HCT116 (cell line): ENCODE data around the gene HMGA1. TPM values are rescaled to one million over a fixed set of nuclear protein-coding genes. Genes with fewer than 3 reads are reported as not detected.
A peak's percentile ranks its signal among the peaks of the same experiment; 100 is the strongest.

Source experiments
- ATAC-seq: fragments of 200-7000 bp; cut with Tn5 transposase; 2 replicates; pipeline ENCODE4 v1.9.1; 2020; ENCODE audit warnings: mild to moderate bottlenecking, moderate library complexity
- BruUV-seq: library from RNA; stranded (reverse); fragments of 400-500 nt; replicated peaks from 2 replicates; lab custom pipeline; 2021; lab: Mats Ljungman, UMichigan
- CTCF ChIA-PET: fragments of 300-600 bp; sonication (Branson Sonifier 250); formaldehyde crosslinking; loops from one replicate; lab custom pipeline; 2021; ENCODE audit warnings: antibody characterized with exemption; lab: Charles Lee
- POLR2A ChIA-PET: fragments of 300-600, 350-600 bp; sonication (Branson Sonifier 250); formaldehyde crosslinking; loops from one replicate; lab custom pipeline; 2021; ENCODE audit warnings: antibody characterized with exemption; lab: Charles Lee
- RAD21 ChIA-PET, 2 experiments: fragments of 300-600 bp; sonication (Branson Sonifier 250); formaldehyde crosslinking; loops; one replicate each; lab custom pipeline; 2023; ENCODE audit warnings: low total read pairs in 2 of 2; ENCODE audit not compliant: uncharacterized antibody in 2 of 2, unreplicated experiment in 2 of 2, low non-redundant PET in 1 of 2; lab: Charles Lee
- DNase-seq: peaks from one replicate; pipeline ENCODE4 v3.0.0-alpha.2; 2010; ENCODE audit warnings: low read depth, low spot score
- H2AFZ ChIP-seq: fragments of 200-600 bp; shearing (Covaris generic), sonication (generic); 2 replicates; pipeline ENCODE4 v1.6.1; 2017; ENCODE audit warnings: low read depth, mixed run types, mixed read lengths, antibody characterized with exemption, low read length; ENCODE audit not compliant: poor library complexity, severe bottlenecking
- H3K27ac ChIP-seq: 2 replicates; pipeline ENCODE4 v1.5.1; 2012; ENCODE audit warnings: low read depth, low read length
- H3K27me3 ChIP-seq: fragments of 200-600 bp; sonication (generic); 2 replicates; pipeline ENCODE4 v1.6.1; 2016; ENCODE audit warnings: mixed run types, low read length, mixed read lengths; ENCODE audit not compliant: insufficient read depth
- H3K36me3 ChIP-seq, 2 experiments: fragments of 200-500 bp in 1 of 2; fragments of 200-600 bp in 1 of 2; sonication (Bioruptor generic) in 1 of 2; sonication (generic) in 1 of 2; 2 replicates each; pipeline versions ENCODE4 v1.5.1 to v1.6.1; 2014 to 2016; ENCODE audit warnings: low read length in 2 of 2, inconsistent platforms in 1 of 2, mixed read lengths in 1 of 2, mixed run types in 1 of 2; ENCODE audit not compliant: insufficient read depth in 2 of 2, control insufficient read depth in 1 of 2
- H3K4me1 ChIP-seq, 2 experiments: fragments of 200-600 bp in 1 of 2; sonication (generic) in 1 of 2; 2 replicates each; pipeline versions ENCODE4 v1.5.1 to v1.6.1; 2012 to 2017; ENCODE audit warnings: low read length in 2 of 2, inconsistent platforms in 1 of 2, mild to moderate bottlenecking in 1 of 2, mixed read lengths in 1 of 2, mixed run types in 1 of 2, moderate library complexity in 1 of 2; ENCODE audit not compliant: insufficient read depth in 2 of 2, control insufficient read depth in 1 of 2
- H3K4me2 ChIP-seq: fragments of 200-600 bp; sonication (generic); 2 replicates; pipeline ENCODE4 v1.6.1; 2017; ENCODE audit warnings: mixed run types, low read length, mixed read lengths
- H3K4me3 ChIP-seq, 2 experiments: fragments of 200-600 bp in 1 of 2; sonication (generic) in 1 of 2; replicated peaks in 1 of 2; 2 replicates each; pipeline ENCODE4 v1.5.1; 2011 to 2016; ENCODE audit warnings: low read length in 2 of 2, control low read depth in 1 of 2, low read depth in 1 of 2, mild to moderate bottlenecking in 1 of 2, mixed read lengths in 1 of 2, mixed run types in 1 of 2
- H3K79me2 ChIP-seq: fragments of 200-600 bp; sonication (generic); 2 replicates; pipeline ENCODE4 v1.6.1; 2017; ENCODE audit warnings: mild to moderate bottlenecking, mixed run types, low read length, moderate library complexity, mixed read lengths; ENCODE audit not compliant: insufficient read depth
- H3K9ac ChIP-seq: fragments of 200-600 bp; sonication (generic); 2 replicates; pipeline ENCODE4 v1.6.1; 2016; ENCODE audit warnings: low read length, mixed read lengths
- H3K9me2 ChIP-seq: fragments of 200-600 bp; sonication (generic), shearing (Covaris generic); 2 replicates; pipeline ENCODE4 v1.6.1; 2017; ENCODE audit warnings: mixed run types, mild to moderate bottlenecking, moderate library complexity; ENCODE audit not compliant: insufficient read depth
- H3K9me3 ChIP-seq, 2 experiments: fragments of 200-500 bp in 1 of 2; fragments of 200-600 bp in 1 of 2; sonication (Bioruptor generic) in 1 of 2; sonication (generic) in 1 of 2; 2 replicates each; pipeline ENCODE4 v1.6.1; 2014 to 2017; ENCODE audit warnings: low read length in 2 of 2, mixed read lengths in 2 of 2, inconsistent platforms in 1 of 2, low read depth in 1 of 2, mild to moderate bottlenecking in 1 of 2, mixed run types in 1 of 2, moderate library complexity in 1 of 2; ENCODE audit not compliant: control insufficient read depth in 1 of 2, insufficient read depth in 1 of 2
- H4K20me1 ChIP-seq: fragments of 200-600 bp; sonication (generic), shearing (Covaris generic); 2 replicates; pipeline ENCODE4 v1.6.1; 2017; ENCODE audit warnings: mixed run types, mild to moderate bottlenecking, moderate library complexity; ENCODE audit not compliant: insufficient read depth
- POLR2A ChIP-seq: IDR thresholded peaks from 2 replicates; pipeline ENCODE4 v1.7.0; 2011; ENCODE audit warnings: borderline replicate concordance; ENCODE audit not compliant: insufficient read depth, insufficient read length; ENCODE audit errors: extremely low read depth
- intact Hi-C: fragments of 100-400 bp; cut with micrococcal nuclease; formaldehyde crosslinking; loops from 2 replicates; pipeline ENCODE4 v1.10.0; 2022
- total RNA-seq: library from RNA; stranded (reverse); gene quantifications from one replicate; pipeline ENCODE4 v1.2.1, GENCODE V29; 2021; ENCODE audit not compliant: unreplicated experiment
- TF ChIP-seq, protein P1 (sequence below), 3 experiments: fragments of 200-600 bp in 1 of 3; sonication (generic) in 1 of 3; IDR thresholded peaks in 2 of 3; conservative IDR thresholded peaks in 1 of 3; 2 replicates each; pipeline ENCODE4 v1.5.1; 2012 to 2017; ENCODE audit warnings: low read depth in 2 of 3, low read length in 2 of 3, antibody characterized with exemption in 1 of 3, borderline replicate concordance in 1 of 3, control low read depth in 1 of 3, mild to moderate bottlenecking in 1 of 3, mixed read lengths in 1 of 3, mixed run types in 1 of 3, moderate library complexity in 1 of 3; ENCODE audit not compliant: insufficient read depth in 1 of 3

Gene HMGA1
- total RNA-seq, 1 experiment from 2014 or later, result 2,459 TPM

DNA sequence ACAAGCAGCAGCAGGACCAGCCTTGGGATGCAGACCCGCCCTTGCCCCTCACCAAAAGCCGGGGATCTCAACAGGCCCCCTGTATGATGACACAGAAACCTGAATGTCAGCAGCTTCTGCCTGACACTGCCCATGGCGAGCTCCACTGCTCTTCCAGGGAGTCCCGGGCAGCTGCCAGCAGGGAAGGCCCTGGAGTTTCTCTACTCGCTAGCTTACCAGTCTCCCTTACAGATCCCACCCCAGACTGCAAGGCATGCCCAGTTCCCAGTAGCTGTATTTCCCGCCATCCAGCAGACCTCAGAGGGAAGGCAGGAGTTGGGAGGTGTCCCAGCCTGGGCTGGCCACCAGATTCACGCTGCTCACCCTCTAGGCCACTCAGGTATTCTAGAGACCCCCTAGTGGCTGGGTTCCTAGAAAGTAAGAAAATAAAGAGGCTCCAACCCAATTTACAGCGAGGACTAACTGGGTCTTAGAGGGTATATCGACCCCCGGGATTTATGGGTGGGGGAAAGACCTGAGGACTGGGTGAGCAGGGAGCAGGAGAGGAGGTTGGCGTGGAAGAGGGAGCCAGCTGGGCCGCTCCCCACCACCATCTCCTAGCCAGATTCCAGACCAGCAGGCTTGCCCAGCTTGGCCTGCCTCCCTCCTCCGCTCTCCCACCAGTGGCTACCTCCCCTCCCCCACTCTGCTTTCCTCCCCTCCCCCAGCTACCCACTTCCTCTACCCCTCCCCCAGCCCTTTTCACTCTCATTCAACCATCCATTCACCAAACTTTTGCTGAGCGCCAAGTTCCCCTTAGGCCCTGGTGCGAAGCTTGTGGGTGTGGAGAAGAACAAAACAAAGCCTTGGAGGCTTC lies 9.7 kb upstream of the HMGA1 start:
- Histone ChIP-seq H3K4me3 (peak overlapping the region in 1 of 2 experiments; percentile 24; a peak in 1 of 4 replicates), H3K4me1 (peaks cover 74 to 96% of the 10 kb centered on the region in 2 experiments), H3K27me3 (no peaks in the 10 kb centered on the region), H2AFZ (no peak overlapping the region), H3K27ac (peak overlapping the region; percentile 87), H3K79me2 (no peaks in the 10 kb centered on the region), H3K9me3 (no peaks in the 10 kb centered on the region), H4K20me1 (no peaks in the 10 kb centered on the region), H3K9me2 (no peaks in the 10 kb centered on the region), H3K4me2 (peak overlapping the region; percentile 96), H3K9ac (peak overlapping the region; percentile 61), H3K36me3 (no peaks in the 10 kb centered on the region)
- POLR2A ChIA-PET, result interaction anchor here (1.0 to 3.7 kb wide), 7 partner anchors 10 to 199 kb away, joined by 3 to 38 read pairs (median 8); partner anchors contain the start of genes HMGA1, RPS10 and SMIM29
- CTCF ChIA-PET, result interaction anchor here (0.7 to 1.5 kb wide), 2 partner anchors 22 to 31 kb away, joined by 4 to 5 read pairs; no protein-coding TSS in a partner anchor
- RAD21 ChIA-PET, result no interaction called here
- DNase-seq (no peak), ATAC-seq (no peak)
- no TSS peak for BruUV-seq
- intact Hi-C loops, result no loop called here
- no peak for TF ChIP-seq POLR2A
- TF ChIP-seq, protein P1, sequence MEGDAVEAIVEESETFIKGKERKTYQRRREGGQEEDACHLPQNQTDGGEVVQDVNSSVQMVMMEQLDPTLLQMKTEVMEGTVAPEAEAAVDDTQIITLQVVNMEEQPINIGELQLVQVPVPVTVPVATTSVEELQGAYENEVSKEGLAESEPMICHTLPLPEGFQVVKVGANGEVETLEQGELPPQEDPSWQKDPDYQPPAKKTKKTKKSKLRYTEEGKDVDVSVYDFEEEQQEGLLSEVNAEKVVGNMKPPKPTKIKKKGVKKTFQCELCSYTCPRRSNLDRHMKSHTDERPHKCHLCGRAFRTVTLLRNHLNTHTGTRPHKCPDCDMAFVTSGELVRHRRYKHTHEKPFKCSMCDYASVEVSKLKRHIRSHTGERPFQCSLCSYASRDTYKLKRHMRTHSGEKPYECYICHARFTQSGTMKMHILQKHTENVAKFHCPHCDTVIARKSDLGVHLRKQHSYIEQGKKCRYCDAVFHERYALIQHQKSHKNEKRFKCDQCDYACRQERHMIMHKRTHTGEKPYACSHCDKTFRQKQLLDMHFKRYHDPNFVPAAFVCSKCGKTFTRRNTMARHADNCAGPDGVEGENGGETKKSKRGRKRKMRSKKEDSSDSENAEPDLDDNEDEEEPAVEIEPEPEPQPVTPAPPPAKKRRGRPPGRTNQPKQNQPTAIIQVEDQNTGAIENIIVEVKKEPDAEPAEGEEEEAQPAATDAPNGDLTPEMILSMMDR (IDR thresholded peaks at IDR 0.05 in 2 of 3, conservative IDR thresholded peaks at IDR 0.05 in 1 of 3; ENCODE audit: borderline replicate concordance in 1 of 3, insufficient read depth in 1 of 3, low read depth in 2 of 3, low read length in 2 of 3), result peak in 2 of 3 experiments; percentile 3 to 21; a peak in 2 of 6 replicates
